H9 (cell line): ENCODE data around the gene PROC. TPM values are rescaled to one million over a fixed set of nuclear protein-coding genes. Genes with fewer than 3 reads are reported as not detected.

Experiments used
- DNase-seq: peaks from one replicate; pipeline ENCODE4 v3.0.0-alpha.2; 2017
- H2AFZ ChIP-seq: one replicate; pipeline ENCODE4 v1.6.1; 2013; ENCODE audit warnings: mild to moderate bottlenecking, low read length, control low read depth, moderate library complexity
- H2AK5ac ChIP-seq: 2 replicates; pipeline ENCODE4 v1.6.1; 2013; ENCODE audit warnings: low read length, control low read depth, mixed read lengths; ENCODE audit not compliant: insufficient read length
- H2BK120ac ChIP-seq: one replicate; pipeline ENCODE4 v1.6.1; 2013; ENCODE audit warnings: low read depth, mild to moderate bottlenecking, low read length, control low read depth, inconsistent platforms; ENCODE audit not compliant: poor library complexity, severe bottlenecking
- H2BK12ac ChIP-seq: 2 replicates; pipeline ENCODE4 v1.6.1; 2013; ENCODE audit warnings: low read length, control low read depth, mixed read lengths, low read depth; ENCODE audit not compliant: insufficient read length
- H2BK15ac ChIP-seq: 2 replicates; pipeline ENCODE4 v1.6.1; 2013; ENCODE audit warnings: low read depth, low read length, control low read depth
- H2BK20ac ChIP-seq: one replicate; pipeline ENCODE4 v1.6.1; 2013; ENCODE audit warnings: low read depth, mild to moderate bottlenecking, low read length, control low read depth, inconsistent platforms; ENCODE audit not compliant: poor library complexity, severe bottlenecking
- H2BK5ac ChIP-seq: 2 replicates; pipeline ENCODE4 v1.6.1; 2013; ENCODE audit warnings: low read length, control low read depth, mixed read lengths; ENCODE audit not compliant: insufficient read length
- H3K14ac ChIP-seq: 2 replicates; pipeline ENCODE4 v1.6.1; 2013; ENCODE audit warnings: low read length, control low read depth; ENCODE audit not compliant: insufficient read depth
- H3K18ac ChIP-seq: 2 replicates; pipeline ENCODE4 v1.6.1; 2013; ENCODE audit warnings: low read depth, mild to moderate bottlenecking, mixed read lengths, low read length, control low read depth; ENCODE audit not compliant: insufficient read length
- H3K23ac ChIP-seq: 2 replicates; pipeline ENCODE4 v1.6.1; 2013; ENCODE audit warnings: low read length, control low read depth, mixed read lengths, low read depth; ENCODE audit not compliant: insufficient read length
- H3K23me2 ChIP-seq: 2 replicates; pipeline ENCODE4 v1.6.1; 2013; ENCODE audit warnings: low read depth, mild to moderate bottlenecking, mixed read lengths, low read length, control low read depth; ENCODE audit not compliant: insufficient read length, poor library complexity, severe bottlenecking
- H3K27ac ChIP-seq: 2 replicates; pipeline ENCODE4 v1.5.1; 2013; ENCODE audit warnings: low read length, control low read depth, mixed read lengths, low read depth; ENCODE audit not compliant: insufficient read length
- H3K27me3 ChIP-seq: 2 replicates; pipeline ENCODE4 v1.6.1; 2013; ENCODE audit warnings: low read length, control low read depth, inconsistent platforms; ENCODE audit not compliant: insufficient read depth
- H3K4ac ChIP-seq: 2 replicates; pipeline ENCODE4 v1.6.1; 2013; ENCODE audit warnings: low read depth, mild to moderate bottlenecking, control low read depth, inconsistent platforms, low read length, moderate library complexity
- H3K4me1 ChIP-seq: 2 replicates; pipeline ENCODE4 v1.6.1; 2013; ENCODE audit warnings: low read length, control low read depth, inconsistent platforms; ENCODE audit not compliant: insufficient read depth
- H3K4me2 ChIP-seq: 2 replicates; pipeline ENCODE4 v1.6.1; 2013; ENCODE audit warnings: low read length, control low read depth, mixed read lengths; ENCODE audit not compliant: insufficient read length, insufficient read depth
- H3K56ac ChIP-seq: 2 replicates; pipeline ENCODE4 v1.6.1; 2013; ENCODE audit warnings: low read depth, mild to moderate bottlenecking, mixed read lengths, low read length, control low read depth; ENCODE audit not compliant: insufficient read length
- H3K79me1 ChIP-seq: 2 replicates; pipeline ENCODE4 v1.6.1; 2013; ENCODE audit warnings: low read depth, mild to moderate bottlenecking, moderate library complexity, low read length, control low read depth, inconsistent platforms; ENCODE audit not compliant: insufficient read depth, poor library complexity, severe bottlenecking
- H3K79me2 ChIP-seq: 2 replicates; pipeline ENCODE4 v1.6.1; 2013; ENCODE audit warnings: low read length, control low read depth, inconsistent platforms; ENCODE audit not compliant: insufficient read depth
- H3K9ac ChIP-seq: 2 replicates; pipeline ENCODE4 v1.6.1; 2013; ENCODE audit warnings: low read length, control low read depth, mixed read lengths; ENCODE audit not compliant: insufficient read length; ENCODE audit errors: extremely low read depth
- H3K9me3 ChIP-seq: one replicate; pipeline ENCODE4 v1.6.1; 2013; ENCODE audit warnings: low read depth, low read length, inconsistent platforms; ENCODE audit not compliant: control insufficient read depth
- H3T11ph ChIP-seq: one replicate; pipeline ENCODE4 v1.6.1; 2013; ENCODE audit warnings: mild to moderate bottlenecking, low read length, control low read depth, inconsistent platforms
- H4K20me1 ChIP-seq: one replicate; pipeline ENCODE4 v1.6.1; 2013; ENCODE audit not compliant: control insufficient read depth, insufficient read length, insufficient read depth
- H4K5ac ChIP-seq: 2 replicates; pipeline ENCODE4 v1.6.1; 2013; ENCODE audit warnings: low read depth, mild to moderate bottlenecking, mixed read lengths, low read length, control low read depth; ENCODE audit not compliant: insufficient read length
- H4K8ac ChIP-seq: replicated peaks from 2 replicates; pipeline ENCODE4 v1.6.1; 2013; ENCODE audit warnings: low read length, control low read depth, mixed read lengths, low read depth; ENCODE audit not compliant: insufficient read length
- H4K91ac ChIP-seq: 2 replicates; pipeline ENCODE4 v1.6.1; 2013; ENCODE audit warnings: low read depth, mild to moderate bottlenecking, moderate library complexity, mixed read lengths, low read length, control low read depth; ENCODE audit not compliant: insufficient read length
- H3K27ac Mint-ChIP-seq, 3 experiments: 2 replicates in 2 of 3; 3 replicates in 1 of 3; pipeline ENCODE4 v1.8.0; 2020 to 2021; ENCODE audit warnings: mixed read lengths in 3 of 3, mild to moderate bottlenecking in 1 of 3, moderate library complexity in 1 of 3
- H3K27me3 Mint-ChIP-seq: 2 replicates; pipeline ENCODE4 v1.8.0; 2021; ENCODE audit warnings: low read depth, mild to moderate bottlenecking, moderate library complexity, mixed read lengths
- H3K36me3 Mint-ChIP-seq, 3 experiments: 2 replicates in 2 of 3; 3 replicates in 1 of 3; pipeline ENCODE4 v1.8.0; 2020 to 2021; ENCODE audit warnings: low read depth in 3 of 3, mixed read lengths in 3 of 3; ENCODE audit not compliant: insufficient read depth in 1 of 3
- H3K4me1 Mint-ChIP-seq, 2 experiments: 2 replicates each; pipeline ENCODE4 v1.8.0; 2020; ENCODE audit warnings: mixed read lengths in 2 of 2
- H3K4me3 Mint-ChIP-seq, 2 experiments: 2 replicates in 1 of 2; 3 replicates in 1 of 2; pipeline ENCODE4 v1.8.0; 2020 to 2021; ENCODE audit warnings: mild to moderate bottlenecking in 2 of 2, mixed read lengths in 2 of 2, moderate library complexity in 1 of 2
- H3K9me3 Mint-ChIP-seq, 2 experiments: 2 replicates in 1 of 2; 3 replicates in 1 of 2; pipeline ENCODE4 v1.8.0; 2020; ENCODE audit warnings: mild to moderate bottlenecking in 2 of 2, mixed read lengths in 2 of 2, moderate library complexity in 1 of 2
- WGBS: extraction: QIAGEN DNeasy Blood & Tissue Kit; methylation state at CpG from one replicate; pipeline ENCODE4 v1.1.7; 2013; ENCODE audit warnings: missing lambda C conversion rate, low lambda C conversion rate, mixed read lengths; ENCODE audit not compliant: insufficient read length; ENCODE audit errors: extremely low coverage; 5-methylcytosine and 5-hydroxymethylcytosine counted together
- total RNA-seq: library from RNA; stranded (reverse); gene quantifications from 2 replicates; pipeline ENCODE4 v1.2.1, GENCODE V29; 2021
- TF ChIP-seq, protein P1 (sequence below): fragments of 200-600 bp; sonication (generic); conservative IDR thresholded peaks from 3 replicates; pipeline ENCODE4 v1.8.0; 2021; ENCODE audit warnings: antibody characterized with exemption, mild to moderate bottlenecking

PROC gene
- total RNA-seq, 1 experiment from 2014 or later = 0.61 TPM

DNA sequence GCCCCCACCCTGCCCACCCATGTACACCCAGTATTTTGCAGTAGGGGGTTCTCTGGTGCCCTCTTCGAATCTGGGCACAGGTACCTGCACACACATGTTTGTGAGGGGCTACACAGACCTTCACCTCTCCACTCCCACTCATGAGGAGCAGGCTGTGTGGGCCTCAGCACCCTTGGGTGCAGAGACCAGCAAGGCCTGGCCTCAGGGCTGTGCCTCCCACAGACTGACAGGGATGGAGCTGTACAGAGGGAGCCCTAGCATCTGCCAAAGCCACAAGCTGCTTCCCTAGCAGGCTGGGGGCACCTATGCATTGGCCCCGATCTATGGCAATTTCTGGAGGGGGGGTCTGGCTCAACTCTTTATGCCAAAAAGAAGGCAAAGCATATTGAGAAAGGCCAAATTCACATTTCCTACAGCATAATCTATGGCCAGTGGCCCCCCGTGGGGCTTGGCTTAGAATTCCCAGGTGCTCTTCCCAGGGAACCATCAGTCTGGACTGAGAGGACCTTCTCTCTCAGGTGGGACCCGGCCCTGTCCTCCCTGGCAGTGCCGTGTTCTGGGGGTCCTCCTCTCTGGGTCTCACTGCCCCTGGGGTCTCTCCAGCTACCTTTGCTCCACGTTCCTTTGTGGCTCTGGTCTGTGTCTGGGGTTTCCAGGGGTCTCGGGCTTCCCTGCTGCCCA lies 9.3 kb downstream of the PROC start:
- Histone ChIP-seq H4K5ac (no peak overlapping the region), H3K14ac (no peak overlapping the region), H3K4ac (no peak overlapping the region), H2AFZ (no peak overlapping the region), H2BK5ac (no peak overlapping the region), H3K4me1 (no peaks in the 10 kb centered on the region), H2AK5ac (no peak overlapping the region), H3K23me2 (peaks cover 10% of the 10 kb centered on the region), H2BK12ac (no peak overlapping the region), H4K91ac (no peak overlapping the region), H3K79me1 (no peaks in the 10 kb centered on the region), H3K23ac (no peak overlapping the region), H4K8ac (no peak overlapping the region), H3K79me2 (no peaks in the 10 kb centered on the region), H3K4me2 (no peak overlapping the region), H3K27me3 (no peaks in the 10 kb centered on the region; the same call in 1 of the 2 replicates), H2BK20ac (no peak overlapping the region), H3K9me3 (no peaks in the 10 kb centered on the region), H4K20me1 (no peaks in the 10 kb centered on the region), H3K18ac (no peak overlapping the region), H3K27ac (no peak overlapping the region), H3K9ac (no peak overlapping the region), H3K56ac (no peak overlapping the region), H3T11ph (no peak overlapping the region), H2BK120ac (no peak overlapping the region), H2BK15ac (no peak overlapping the region)
- peaks cover 12 to 17% of the 10 kb centered on the region in 2 experiments for H3K4me1 Mint-ChIP-seq
- TF ChIP-seq, protein P1, sequence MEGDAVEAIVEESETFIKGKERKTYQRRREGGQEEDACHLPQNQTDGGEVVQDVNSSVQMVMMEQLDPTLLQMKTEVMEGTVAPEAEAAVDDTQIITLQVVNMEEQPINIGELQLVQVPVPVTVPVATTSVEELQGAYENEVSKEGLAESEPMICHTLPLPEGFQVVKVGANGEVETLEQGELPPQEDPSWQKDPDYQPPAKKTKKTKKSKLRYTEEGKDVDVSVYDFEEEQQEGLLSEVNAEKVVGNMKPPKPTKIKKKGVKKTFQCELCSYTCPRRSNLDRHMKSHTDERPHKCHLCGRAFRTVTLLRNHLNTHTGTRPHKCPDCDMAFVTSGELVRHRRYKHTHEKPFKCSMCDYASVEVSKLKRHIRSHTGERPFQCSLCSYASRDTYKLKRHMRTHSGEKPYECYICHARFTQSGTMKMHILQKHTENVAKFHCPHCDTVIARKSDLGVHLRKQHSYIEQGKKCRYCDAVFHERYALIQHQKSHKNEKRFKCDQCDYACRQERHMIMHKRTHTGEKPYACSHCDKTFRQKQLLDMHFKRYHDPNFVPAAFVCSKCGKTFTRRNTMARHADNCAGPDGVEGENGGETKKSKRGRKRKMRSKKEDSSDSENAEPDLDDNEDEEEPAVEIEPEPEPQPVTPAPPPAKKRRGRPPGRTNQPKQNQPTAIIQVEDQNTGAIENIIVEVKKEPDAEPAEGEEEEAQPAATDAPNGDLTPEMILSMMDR = no peak
- no peak for DNase-seq
- peaks cover 27% of the 10 kb centered on the region for H3K27me3 Mint-ChIP-seq
- H3K36me3 Mint-ChIP-seq = no peaks in the 10 kb centered on the region; a peak in 1 of 7 replicates
- no peak overlapping the region for H3K27ac Mint-ChIP-seq
- no CpG with 5 or more reads among the region's 7 CpGs for WGBS
- no peak overlapping the region for H3K4me3 Mint-ChIP-seq
- peaks cover 0 to 2% of the 10 kb centered on the region in 2 experiments; a peak in 1 of 5 replicates for H3K9me3 Mint-ChIP-seq
